Esophagus muscularis mucosa (tissue), 4 donors: ENCODE data around the gene WDFY4. TPM values are rescaled to one million over a fixed set of nuclear protein-coding genes. Genes with fewer than 3 reads are reported as not detected.

ENCODE experiments used
- DNase-seq: peaks from one replicate; pipeline ENCODE4 v3.0.0-alpha.2; 2017; ENCODE audit errors: extremely low spot score
- H3K27ac ChIP-seq, 4 donors: fragments of 200-600 bp; sonication (generic); replicated peaks in 1 of 4; 1 replicate in 3 of 4; 2 replicates in 1 of 4; pipeline ENCODE4 v1.5.1; 2016 to 2019; ENCODE audit warnings: mild to moderate bottlenecking in 1 of 4
- H3K27me3 ChIP-seq, 4 donors: fragments of 200-600 bp; sonication (generic); one replicate each; pipeline versions ENCODE4 v1.5.1 to v1.6.0; 2016 to 2019
- H3K36me3 ChIP-seq, 4 donors: fragments of 200-600 bp; sonication (generic); one replicate each; pipeline ENCODE4 v1.5.1; 2016 to 2019
- H3K4me1 ChIP-seq, 4 donors: fragments of 200-600 bp; sonication (generic); one replicate each; pipeline ENCODE4 v1.5.1; 2016 to 2019
- H3K4me3 ChIP-seq, 4 donors: fragments of 200-600 bp; sonication (generic); 1 replicate in 2 of 4; 2 replicates in 2 of 4; pipeline ENCODE4 v1.5.1; 2016 to 2019; ENCODE audit warnings: mild to moderate bottlenecking in 4 of 4, moderate library complexity in 1 of 4
- H3K9me3 ChIP-seq, 4 donors: fragments of 200-600 bp; sonication (generic); 1 replicate in 3 of 4; 2 replicates in 1 of 4; pipeline ENCODE4 v1.5.1; 2016 to 2019
- CTCF ChIP-seq, 3 experiments: fragments of 200-600 bp in 2 of 3; fragments of 450-650 bp in 1 of 3; sonication (generic) in 2 of 3; IDR thresholded peaks; one replicate each; pipeline ENCODE4 v1.5.1; 2017 to 2019; ENCODE audit warnings: antibody characterized with exemption in 3 of 3, mild to moderate bottlenecking in 2 of 3, moderate library complexity in 1 of 3
- EP300 ChIP-seq: sonication (generic); formaldehyde crosslinking; IDR thresholded peaks from one replicate; pipeline ENCODE4 v1.6.1; 2017; ENCODE audit warnings: antibody characterized with exemption
- POLR2A ChIP-seq: fragments of 450-650 bp; IDR thresholded peaks from one replicate; pipeline ENCODE4 v1.6.1; 2017; ENCODE audit warnings: antibody characterized with exemption, moderate library complexity, mild to moderate bottlenecking, low read depth
- POLR2AphosphoS5 ChIP-seq, 2 donors: sonication (generic); formaldehyde crosslinking; IDR thresholded peaks; one replicate each; pipeline ENCODE4 v1.6.1; 2017; ENCODE audit warnings: antibody characterized with exemption in 2 of 2
- WGBS: methylation state at CpG from one replicate; pipeline ENCODE4 v1.1.5; 2018; 5-methylcytosine and 5-hydroxymethylcytosine counted together
- intact Hi-C: fragments of 100-400 bp; cut with DNase I; formaldehyde crosslinking; loops from one replicate; pipeline ENCODE4 v1.15.1; 2023
- total RNA-seq, 4 donors: library from RNA; depleted of rRNA; stranded (reverse); fragments of >200 nt; gene quantifications; one replicate each; pipeline versions ENCODE4 v1.1.0 to v1.2.1, GENCODE V29; 2016

WDFY4 gene
- total RNA-seq, 4 donors from 2014 or later = 2.3 to 7.3 (median 5.2) TPM

- H3K4me3 ChIP-seq = no peak overlapping the region
- no peak overlapping the region for H3K27ac ChIP-seq
- no peaks in the 10 kb centered on the region for H3K9me3 ChIP-seq
- no peaks in the 10 kb centered on the region for H3K36me3 ChIP-seq
- no peak for TF ChIP-seq EP300
- TF ChIP-seq POLR2AphosphoS5 (IDR thresholded peaks at IDR 0.05) = no peak
- no peak for TF ChIP-seq CTCF (IDR thresholded peaks at IDR 0.05)
- TF ChIP-seq POLR2A = no peak
- intact Hi-C loops = no loop called here
- no peaks in the 10 kb centered on the region for H3K27me3 ChIP-seq
- 79% methylated on average over 10 of the region's 10 CpGs for WGBS
- H3K4me1 ChIP-seq = peaks cover 0 to 8% (median 0%) of the 10 kb centered on the region in 4 donors
- peak; percentile 62 for DNase-seq
Measured at GRCh38 chr10:48839809-48840679, 155.4 kb downstream of the WDFY4 start.

GRCh38 chr10:48842231-48842630, 157.6 kb downstream of the WDFY4 start:
- intact Hi-C loops = no loop called here
- Histone ChIP-seq H3K9me3 (no peaks in the 10 kb centered on the region), H3K27me3 (no peaks in the 10 kb centered on the region), H3K4me3 (no peak overlapping the region), H3K36me3 (no peaks in the 10 kb centered on the region), H3K27ac (no peak overlapping the region), H3K4me1 (peaks cover 0 to 8% (median 0%) of the 10 kb centered on the region in 4 donors)
- TF ChIP-seq POLR2AphosphoS5 (IDR thresholded peaks at IDR 0.05) = no peak
- no peak for TF ChIP-seq CTCF (IDR thresholded peaks at IDR 0.05)
- no peak for TF ChIP-seq EP300
- TF ChIP-seq POLR2A = no peak
- no peak for DNase-seq
- WGBS = 91% methylated on average over 6 of the region's 11 CpGs

GRCh38 chr10:48843198-48843597, 158.5 kb downstream of the WDFY4 start:
- TF ChIP-seq CTCF (IDR thresholded peaks at IDR 0.05) (no peak), POLR2AphosphoS5 (IDR thresholded peaks at IDR 0.05) (no peak), POLR2A (no peak), EP300 (no peak)
- H3K9me3 ChIP-seq = no peaks in the 10 kb centered on the region
- no peaks in the 10 kb centered on the region for H3K27me3 ChIP-seq
- H3K36me3 ChIP-seq = no peaks in the 10 kb centered on the region
- H3K4me1 ChIP-seq = peaks cover 0 to 8% (median 0%) of the 10 kb centered on the region in 4 donors
- intact Hi-C loops = no loop called here
- no peak overlapping the region for H3K4me3 ChIP-seq
- no peak for DNase-seq
- H3K27ac ChIP-seq = no peak overlapping the region

GRCh38 chr10:48844616-48845015, 159.9 kb downstream of the WDFY4 start:
- no peaks in the 10 kb centered on the region for H3K9me3 ChIP-seq
- H3K36me3 ChIP-seq = no peaks in the 10 kb centered on the region
- H3K27ac ChIP-seq = no peak overlapping the region
- no peaks in the 10 kb centered on the region for H3K27me3 ChIP-seq
- no peak for DNase-seq
- no peak for TF ChIP-seq POLR2AphosphoS5 (IDR thresholded peaks at IDR 0.05)
- no peak for TF ChIP-seq CTCF (IDR thresholded peaks at IDR 0.05)
- no peak for TF ChIP-seq EP300
- TF ChIP-seq POLR2A = no peak
- H3K4me1 ChIP-seq = peaks cover 0 to 4% (median 0%) of the 10 kb centered on the region in 4 donors
- 89% methylated on average over 3 of the region's 3 CpGs for WGBS
- H3K4me3 ChIP-seq = no peak overlapping the region
- intact Hi-C loops = no loop called here
